CD4-positive, alpha-beta T cell treated with Interleukin-2 at 100 ng/mL for 4 hours (primary cell): ENCODE measurements around the gene ERC2.

ENCODE experiments used
- DNase-seq: peaks from one replicate; pipeline ENCODE4 v3.0.0-alpha.2; 2020; ENCODE audit warnings: low spot score

ERC2 gene

GRCh38 chr3:55487381-55488241, 980.7 kb downstream of the ERC2 start:
- no peak for DNase-seq

- DNase-seq: no peak
These were observed 981.3 kb downstream of the ERC2 start, which contains the start of gene WNT5A for GRCh38 chr3:55486857-55487380. TSS of gene WNT5A (minus strand) at chr3:55487306. CDS start at chr3:55486985, 321 bp downstream.

- DNase-seq: no peak
These were observed 982.0 kb downstream of the ERC2 start for GRCh38 chr3:55486101-55486856.

GRCh38 chr3:55484801-55485791, 983.2 kb downstream of the ERC2 start:
- DNase-seq: no peak

GRCh38 chr3:55484191-55484689, 984.0 kb downstream of the ERC2 start:
- DNase-seq: no peak

- DNase-seq: no peak
These were observed 984.8 kb downstream of the ERC2 start for GRCh38 chr3:55483196-55484095.

- DNase-seq: no peak
These were observed 985.6 kb downstream of the ERC2 start for GRCh38 chr3:55482496-55483195.

GRCh38 chr3:55481744-55482495, 986.3 kb downstream of the ERC2 start:
- DNase-seq: no peak

- DNase-seq: no peak
These were observed 987.1 kb downstream of the ERC2 start for GRCh38 chr3:55480911-55481743.

GRCh38 chr3:55477306-55478303, 990.7 kb downstream of the ERC2 start:
- no peak for DNase-seq

GRCh38 chr3:55476515-55476914, 991.8 kb downstream of the ERC2 start:
- DNase-seq: no peak

GRCh38 chr3:55474213-55474632, 994.0 kb downstream of the ERC2 start:
- no peak for DNase-seq

- DNase-seq: no peak
These were observed 994.5 kb downstream of the ERC2 start for GRCh38 chr3:55473788-55474187.

- DNase-seq: no peak
These were observed 996.6 kb downstream of the ERC2 start for GRCh38 chr3:55471522-55472280.

GRCh38 chr3:55471084-55471483, 997.2 kb downstream of the ERC2 start:
- no peak for DNase-seq

GRCh38 chr3:55469957-55470526, 998.2 kb downstream of the ERC2 start:
- no peak for DNase-seq
